HCT116 (cell line): ENCODE data around the gene PRSS53. TPM values are rescaled to one million over a fixed set of nuclear protein-coding genes. Genes with fewer than 3 reads are reported as not detected.

ENCODE experiments used
- ATAC-seq: fragments of 200-7000 bp; cut with Tn5 transposase; 2 replicates; pipeline ENCODE4 v1.9.1; 2020; ENCODE audit warnings: mild to moderate bottlenecking, moderate library complexity
- BruUV-seq: library from RNA; stranded (reverse); fragments of 400-500 nt; replicated peaks from 2 replicates; lab custom pipeline; 2021; lab: Mats Ljungman, UMichigan
- CTCF ChIA-PET: fragments of 300-600 bp; sonication (Branson Sonifier 250); formaldehyde crosslinking; loops from one replicate; lab custom pipeline; 2021; ENCODE audit warnings: antibody characterized with exemption; lab: Charles Lee
- POLR2A ChIA-PET: fragments of 300-600, 350-600 bp; sonication (Branson Sonifier 250); formaldehyde crosslinking; loops from one replicate; lab custom pipeline; 2021; ENCODE audit warnings: antibody characterized with exemption; lab: Charles Lee
- RAD21 ChIA-PET, 2 experiments: fragments of 300-600 bp; sonication (Branson Sonifier 250); formaldehyde crosslinking; loops; one replicate each; lab custom pipeline; 2023; ENCODE audit warnings: low total read pairs in 2 of 2; ENCODE audit not compliant: uncharacterized antibody in 2 of 2, unreplicated experiment in 2 of 2, low non-redundant PET in 1 of 2; lab: Charles Lee
- DNase-seq: peaks from one replicate; pipeline ENCODE4 v3.0.0-alpha.2; 2010; ENCODE audit warnings: low read depth, low spot score
- H2AFZ ChIP-seq: fragments of 200-600 bp; shearing (Covaris generic), sonication (generic); 2 replicates; pipeline ENCODE4 v1.6.1; 2017; ENCODE audit warnings: low read depth, mixed run types, mixed read lengths, antibody characterized with exemption, low read length; ENCODE audit not compliant: poor library complexity, severe bottlenecking
- H3K27ac ChIP-seq: 2 replicates; pipeline ENCODE4 v1.5.1; 2012; ENCODE audit warnings: low read depth, low read length
- H3K27me3 ChIP-seq: fragments of 200-600 bp; sonication (generic); 2 replicates; pipeline ENCODE4 v1.6.1; 2016; ENCODE audit warnings: mixed run types, low read length, mixed read lengths; ENCODE audit not compliant: insufficient read depth
- H3K36me3 ChIP-seq, 2 experiments: fragments of 200-500 bp in 1 of 2; fragments of 200-600 bp in 1 of 2; sonication (Bioruptor generic) in 1 of 2; sonication (generic) in 1 of 2; 2 replicates each; pipeline versions ENCODE4 v1.5.1 to v1.6.1; 2014 to 2016; ENCODE audit warnings: low read length in 2 of 2, inconsistent platforms in 1 of 2, mixed read lengths in 1 of 2, mixed run types in 1 of 2; ENCODE audit not compliant: insufficient read depth in 2 of 2, control insufficient read depth in 1 of 2
- H3K4me1 ChIP-seq, 2 experiments: fragments of 200-600 bp in 1 of 2; sonication (generic) in 1 of 2; 2 replicates each; pipeline versions ENCODE4 v1.5.1 to v1.6.1; 2012 to 2017; ENCODE audit warnings: low read length in 2 of 2, inconsistent platforms in 1 of 2, mild to moderate bottlenecking in 1 of 2, mixed read lengths in 1 of 2, mixed run types in 1 of 2, moderate library complexity in 1 of 2; ENCODE audit not compliant: insufficient read depth in 2 of 2, control insufficient read depth in 1 of 2
- H3K4me2 ChIP-seq: fragments of 200-600 bp; sonication (generic); 2 replicates; pipeline ENCODE4 v1.6.1; 2017; ENCODE audit warnings: mixed run types, low read length, mixed read lengths
- H3K4me3 ChIP-seq, 2 experiments: fragments of 200-600 bp in 1 of 2; sonication (generic) in 1 of 2; replicated peaks in 1 of 2; 2 replicates each; pipeline ENCODE4 v1.5.1; 2011 to 2016; ENCODE audit warnings: low read length in 2 of 2, control low read depth in 1 of 2, low read depth in 1 of 2, mild to moderate bottlenecking in 1 of 2, mixed read lengths in 1 of 2, mixed run types in 1 of 2
- H3K79me2 ChIP-seq: fragments of 200-600 bp; sonication (generic); 2 replicates; pipeline ENCODE4 v1.6.1; 2017; ENCODE audit warnings: mild to moderate bottlenecking, mixed run types, low read length, moderate library complexity, mixed read lengths; ENCODE audit not compliant: insufficient read depth
- H3K9ac ChIP-seq: fragments of 200-600 bp; sonication (generic); 2 replicates; pipeline ENCODE4 v1.6.1; 2016; ENCODE audit warnings: low read length, mixed read lengths
- H3K9me2 ChIP-seq: fragments of 200-600 bp; sonication (generic), shearing (Covaris generic); 2 replicates; pipeline ENCODE4 v1.6.1; 2017; ENCODE audit warnings: mixed run types, mild to moderate bottlenecking, moderate library complexity; ENCODE audit not compliant: insufficient read depth
- H3K9me3 ChIP-seq, 2 experiments: fragments of 200-500 bp in 1 of 2; fragments of 200-600 bp in 1 of 2; sonication (Bioruptor generic) in 1 of 2; sonication (generic) in 1 of 2; 2 replicates each; pipeline ENCODE4 v1.6.1; 2014 to 2017; ENCODE audit warnings: low read length in 2 of 2, mixed read lengths in 2 of 2, inconsistent platforms in 1 of 2, low read depth in 1 of 2, mild to moderate bottlenecking in 1 of 2, mixed run types in 1 of 2, moderate library complexity in 1 of 2; ENCODE audit not compliant: control insufficient read depth in 1 of 2, insufficient read depth in 1 of 2
- H4K20me1 ChIP-seq: fragments of 200-600 bp; sonication (generic), shearing (Covaris generic); 2 replicates; pipeline ENCODE4 v1.6.1; 2017; ENCODE audit warnings: mixed run types, mild to moderate bottlenecking, moderate library complexity; ENCODE audit not compliant: insufficient read depth
- CEBPB ChIP-seq: IDR thresholded peaks from 2 replicates; pipeline ENCODE4 v1.6.1; 2012; ENCODE audit warnings: low read depth
- POLR2A ChIP-seq: IDR thresholded peaks from 2 replicates; pipeline ENCODE4 v1.7.0; 2011; ENCODE audit warnings: borderline replicate concordance; ENCODE audit not compliant: insufficient read depth, insufficient read length; ENCODE audit errors: extremely low read depth
- RAD21 ChIP-seq: IDR thresholded peaks from 2 replicates; pipeline ENCODE4 v1.6.1; 2012; ENCODE audit warnings: low read depth, mild to moderate bottlenecking
- intact Hi-C: fragments of 100-400 bp; cut with micrococcal nuclease; formaldehyde crosslinking; loops from 2 replicates; pipeline ENCODE4 v1.10.0; 2022
- total RNA-seq: library from RNA; stranded (reverse); gene quantifications from one replicate; pipeline ENCODE4 v1.2.1, GENCODE V29; 2021; ENCODE audit not compliant: unreplicated experiment

PRSS53 gene
- total RNA-seq, 1 experiment from 2014 or later = 11.6 TPM

GRCh38 chr16:31067342-31067741, 21.4 kb downstream of the PRSS53 start:
- Histone ChIP-seq H3K36me3 (peaks cover 2 to 5% of the 10 kb centered on the region in 2 experiments; a peak in 2 of 4 replicates), H3K79me2 (peaks cover 71% of the 10 kb centered on the region), H4K20me1 (no peaks in the 10 kb centered on the region), H3K9me3 (no peaks in the 10 kb centered on the region), H3K9me2 (no peaks in the 10 kb centered on the region), H2AFZ (no peak overlapping the region), H3K4me3 (no peak overlapping the region), H3K27me3 (no peaks in the 10 kb centered on the region), H3K4me1 (peaks cover 5 to 19% of the 10 kb centered on the region in 2 experiments; a peak in 3 of 4 replicates), H3K4me2 (no peak overlapping the region), H3K27ac (no peak overlapping the region), H3K9ac (no peak overlapping the region)
- CTCF ChIA-PET = no interaction called here
- no peak for DNase-seq
- ATAC-seq = no peak
- RAD21 ChIA-PET = no interaction called here
- TF ChIP-seq CEBPB (no peak), RAD21 (no peak)
- BruUV-seq = no TSS peak
- intact Hi-C loops = no loop called here
- POLR2A ChIA-PET = no interaction called here

- H3K27ac ChIP-seq = peak overlapping the region; percentile 8; the same call in 1 of the 2 replicates
- no peak overlapping the region for H2AFZ ChIP-seq
- H3K9me2 ChIP-seq = no peaks in the 10 kb centered on the region
- RAD21 ChIA-PET = no interaction called here
- intact Hi-C loops = no loop called here
- H3K4me3 ChIP-seq = no peak overlapping the region
- H3K4me1 ChIP-seq = peaks cover 0 to 10% of the 10 kb centered on the region in 2 experiments; a peak in 2 of 4 replicates
- peak; percentile 33; the same call in 1 of the 2 replicates for ATAC-seq
- no peak for TF ChIP-seq POLR2A
- TF ChIP-seq, all 23 proteins: peak for 0
- Histone ChIP-seq H3K9ac (no peak overlapping the region), H3K79me2 (peaks cover 48% of the 10 kb centered on the region), H3K27me3 (no peaks in the 10 kb centered on the region), H4K20me1 (no peaks in the 10 kb centered on the region), H3K9me3 (no peaks in the 10 kb centered on the region), H3K36me3 (peaks cover 2 to 19% of the 10 kb centered on the region in 2 experiments; a peak in 2 of 4 replicates), H3K4me2 (peak overlapping the region; percentile 48)
- no peak for DNase-seq
- ChIA-PET POLR2A (no interaction called here), CTCF (no interaction called here)
- BruUV-seq = no TSS peak
Observed at GRCh38 chr16:31064882-31065461, 23.8 kb downstream of the PRSS53 start.
